ENCODE data around the gene TBC1D7.

Gene TBC1D7

DNA sequence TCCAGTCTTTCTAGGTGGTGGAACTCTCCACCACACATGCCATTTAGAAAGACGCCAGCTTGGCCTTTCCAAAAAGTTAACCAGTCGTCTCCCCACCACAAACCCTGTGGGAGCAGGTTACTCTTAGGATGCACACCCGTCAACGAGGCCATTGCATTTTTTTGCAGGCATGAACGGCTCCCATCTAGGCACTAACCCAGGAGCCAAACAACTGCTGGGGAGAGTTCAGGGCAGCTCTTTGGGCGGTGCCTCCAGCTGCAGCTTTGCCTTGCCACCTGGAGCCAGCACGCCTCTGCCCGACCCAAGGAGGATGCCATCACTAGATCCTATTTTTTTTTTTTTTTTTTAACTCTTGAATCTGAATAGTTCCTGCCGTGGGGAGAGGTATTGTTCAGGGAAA, 39.9 kb downstream of the TBC1D7 start:
- H3K27ac ChIP-seq: no peak overlapping the region
- CTCF ChIA-PET: no interaction called here
- DNase-seq (ENCODE audit: low spot score): no peak
- TF ChIP-seq, protein P1, sequence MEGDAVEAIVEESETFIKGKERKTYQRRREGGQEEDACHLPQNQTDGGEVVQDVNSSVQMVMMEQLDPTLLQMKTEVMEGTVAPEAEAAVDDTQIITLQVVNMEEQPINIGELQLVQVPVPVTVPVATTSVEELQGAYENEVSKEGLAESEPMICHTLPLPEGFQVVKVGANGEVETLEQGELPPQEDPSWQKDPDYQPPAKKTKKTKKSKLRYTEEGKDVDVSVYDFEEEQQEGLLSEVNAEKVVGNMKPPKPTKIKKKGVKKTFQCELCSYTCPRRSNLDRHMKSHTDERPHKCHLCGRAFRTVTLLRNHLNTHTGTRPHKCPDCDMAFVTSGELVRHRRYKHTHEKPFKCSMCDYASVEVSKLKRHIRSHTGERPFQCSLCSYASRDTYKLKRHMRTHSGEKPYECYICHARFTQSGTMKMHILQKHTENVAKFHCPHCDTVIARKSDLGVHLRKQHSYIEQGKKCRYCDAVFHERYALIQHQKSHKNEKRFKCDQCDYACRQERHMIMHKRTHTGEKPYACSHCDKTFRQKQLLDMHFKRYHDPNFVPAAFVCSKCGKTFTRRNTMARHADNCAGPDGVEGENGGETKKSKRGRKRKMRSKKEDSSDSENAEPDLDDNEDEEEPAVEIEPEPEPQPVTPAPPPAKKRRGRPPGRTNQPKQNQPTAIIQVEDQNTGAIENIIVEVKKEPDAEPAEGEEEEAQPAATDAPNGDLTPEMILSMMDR (conservative IDR thresholded peaks at IDR 0.05; ENCODE audit: low read depth): no peak
- POLR2A ChIA-PET (ENCODE audit: low non-redundant PET): interaction anchor here (0.6 kb wide), 1 partner anchor 12 kb away, joined by 3 read pairs; no protein-coding TSS in a partner anchor

DNA sequence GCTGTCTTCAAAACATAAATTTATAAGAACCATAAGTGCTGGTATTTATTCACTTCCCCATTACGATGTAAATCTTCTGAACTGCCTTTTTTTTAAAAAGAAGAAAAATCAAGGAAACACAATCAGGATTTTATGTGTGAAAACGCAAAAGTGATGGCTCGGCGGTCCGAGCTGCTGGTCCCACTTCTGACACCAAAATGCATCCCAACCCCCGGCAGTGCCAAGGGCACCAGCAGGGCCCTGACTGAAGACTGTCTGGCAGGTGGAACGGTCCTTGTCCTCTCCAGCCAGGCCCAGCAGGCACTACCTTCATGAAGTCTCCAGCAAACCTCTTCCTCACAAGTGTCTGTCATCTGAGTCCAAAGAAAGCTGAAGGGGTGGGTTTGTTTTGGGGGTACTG, 41.2 kb downstream of the TBC1D7 start:
- H3K27ac ChIP-seq: no peak overlapping the region
- TF ChIP-seq, protein P1 (conservative IDR thresholded peaks at IDR 0.05; ENCODE audit: low read depth): no peak
- POLR2A ChIA-PET (ENCODE audit: low non-redundant PET): no interaction called here
- no peak for DNase-seq (ENCODE audit: low spot score)
- CTCF ChIA-PET: no interaction called here

DNA sequence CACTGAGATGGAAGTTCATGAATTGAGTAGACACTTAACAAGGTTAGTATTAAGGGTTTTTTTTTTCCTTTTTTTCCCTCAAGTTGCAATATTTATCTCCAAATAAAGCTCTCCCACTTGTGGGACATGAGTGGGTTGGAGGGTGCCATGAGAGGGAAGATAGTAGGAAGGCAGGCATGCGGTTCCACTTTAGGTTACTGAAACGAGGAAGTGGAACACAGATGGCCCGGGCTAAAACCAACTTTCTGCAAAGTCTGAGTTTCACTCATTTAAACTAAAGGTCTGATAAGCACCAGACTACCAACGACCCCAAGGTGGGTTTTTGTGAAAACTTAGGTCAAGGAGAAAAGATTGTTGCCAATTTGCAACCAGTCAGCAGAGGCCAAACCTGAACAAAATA, 42.2 kb downstream of the TBC1D7 start:
- DNase-seq (ENCODE audit: low spot score): no peak
- TF ChIP-seq, protein P1 (conservative IDR thresholded peaks at IDR 0.05; ENCODE audit: low read depth): no peak
- ChIA-PET POLR2A (ENCODE audit: low non-redundant PET) (no interaction called here), CTCF (no interaction called here)
- H3K27ac ChIP-seq: no peak overlapping the region

DNA sequence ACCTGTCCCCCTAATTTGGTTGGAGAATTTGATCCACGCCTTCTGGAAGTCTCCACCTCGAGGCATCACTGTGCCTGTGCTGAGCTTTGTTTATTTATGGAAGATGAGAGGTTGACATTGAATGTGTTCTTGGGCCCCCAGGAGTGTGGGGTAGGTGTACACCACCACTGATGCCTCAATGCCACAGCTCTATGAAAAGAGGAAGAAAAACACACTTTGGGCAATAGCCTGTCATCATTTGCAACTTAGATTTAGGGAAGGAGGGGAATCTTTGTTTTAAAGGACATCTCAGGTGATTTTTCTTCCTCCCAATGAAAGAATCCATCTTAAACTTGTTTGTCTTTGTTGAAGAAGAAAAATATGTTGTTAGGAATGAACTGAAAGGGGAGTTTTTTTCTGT, 42.6 kb downstream of the TBC1D7 start:
- no peak overlapping the region for H3K27ac ChIP-seq
- POLR2A ChIA-PET (ENCODE audit: low non-redundant PET): no interaction called here
- CTCF ChIA-PET: no interaction called here
- no peak for DNase-seq (ENCODE audit: low spot score)
- TF ChIP-seq, protein P1 (conservative IDR thresholded peaks at IDR 0.05; ENCODE audit: low read depth): no peak

DNA sequence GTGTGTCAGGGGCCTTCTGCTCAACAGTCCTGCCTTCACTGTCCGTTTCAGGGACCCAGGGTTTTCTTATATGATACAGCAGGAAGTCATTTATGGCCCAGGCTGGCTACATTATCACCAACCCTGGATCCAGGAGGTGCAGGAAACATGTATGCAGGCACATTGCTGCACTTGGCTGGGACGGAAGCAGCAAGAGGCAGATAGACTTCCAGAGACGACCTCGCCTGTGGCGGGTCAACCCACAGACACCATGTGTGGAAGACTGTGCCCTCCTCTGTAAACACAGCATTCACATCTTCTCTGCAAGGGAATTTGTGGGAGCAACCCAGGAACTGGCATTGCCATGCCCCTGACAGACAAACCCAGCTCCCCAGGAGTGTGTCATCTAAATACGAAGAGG, 43.7 kb downstream of the TBC1D7 start:
- CTCF ChIA-PET: no interaction called here
- TF ChIP-seq, protein P1 (conservative IDR thresholded peaks at IDR 0.05; ENCODE audit: low read depth): no peak
- POLR2A ChIA-PET (ENCODE audit: low non-redundant PET): no interaction called here
- DNase-seq (ENCODE audit: low spot score): no peak
- H3K27ac ChIP-seq: no peak overlapping the region

DNA sequence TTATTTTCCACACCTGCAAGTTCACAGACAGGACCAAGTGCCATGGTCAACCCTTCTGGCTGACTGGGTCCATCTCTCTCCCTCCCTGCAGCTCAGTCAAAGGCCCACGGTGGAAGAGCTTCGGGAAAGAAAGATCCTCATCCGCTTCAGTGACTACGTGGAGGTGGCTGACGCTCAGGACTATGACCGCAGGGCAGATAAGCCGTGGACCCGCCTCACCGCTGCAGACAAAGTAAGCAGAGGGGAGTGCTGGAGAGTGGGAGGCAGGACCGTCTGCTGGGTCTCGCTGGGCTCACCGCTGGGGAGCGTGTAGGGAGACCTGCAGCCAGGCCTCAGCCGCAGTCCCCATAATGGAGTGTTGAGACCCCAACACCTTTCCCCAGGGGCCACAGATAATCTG, 45.0 kb downstream of the TBC1D7 start:
- POLR2A ChIA-PET (ENCODE audit: low non-redundant PET): no interaction called here
- TF ChIP-seq, protein P1 (conservative IDR thresholded peaks at IDR 0.05; ENCODE audit: low read depth): no peak
- no peak overlapping the region for H3K27ac ChIP-seq
- CTCF ChIA-PET: no interaction called here
- no peak for DNase-seq (ENCODE audit: low spot score)
